Measurements from ENCODE around the gene MACROD2. TPM values are rescaled to one million over a fixed set of nuclear protein-coding genes. Genes with fewer than 3 reads are reported as not detected.
"Not testable (repeated sequence)": the region's sequence is repeated elsewhere in the genome, so short reads cannot be mapped to it uniquely, and the experiment has no call there.

Gene MACROD2
- total and polyA plus RNA-seq, 4 donors, result 0.66 to 10.5 (median 3.3) TPM

DNA sequence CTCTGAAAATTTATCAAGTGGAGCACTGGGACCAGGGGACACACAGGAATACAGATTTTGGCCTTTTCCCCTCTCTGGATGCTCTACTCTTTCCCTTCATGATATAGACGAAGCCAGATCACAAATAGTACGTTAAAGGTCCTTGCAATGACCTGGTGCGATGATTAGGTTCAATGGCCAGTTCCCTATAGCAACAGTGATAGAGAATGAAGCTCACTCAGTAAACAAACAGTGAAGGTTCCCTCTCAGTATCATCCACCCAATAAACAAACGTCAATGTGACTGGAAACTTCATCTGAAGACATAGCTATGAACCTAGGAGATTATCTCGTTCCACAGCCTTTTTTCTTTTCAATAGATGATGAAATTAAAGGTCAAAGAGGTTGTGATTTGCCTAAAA is 1981.7 kb downstream of the MACROD2 start:
- WGBS, result 55% methylated on average over 5 of the region's 5 CpGs

GRCh38 chr20:15977758-15978157 is 1982.4 kb downstream of the MACROD2 start:
- WGBS, result 90% methylated on average over 1 of the region's 1 CpG
- Histone ChIP-seq H3K9me3 (ENCODE audit: control insufficient read depth in 4 of 4, low read length in 3 of 4) (no peaks in the 10 kb centered on the region), H3K36me3 (ENCODE audit: control insufficient read depth in 4 of 4, insufficient read depth in 3 of 4, low read depth in 1 of 4, low read length in 3 of 4) (peaks cover 0 to 2% (median 0%) of the 10 kb centered on the region in 4 donors), H3K27ac (ENCODE audit: low read depth in 1 of 2, low read length in 2 of 2) (no peak overlapping the region), H3K4me3 (ENCODE audit: low read depth in 1 of 3, low read length in 3 of 3) (no peak overlapping the region), H3K27me3 (ENCODE audit: control insufficient read depth in 4 of 4, insufficient read depth in 4 of 4, low read length in 3 of 4) (no peaks in the 10 kb centered on the region), H3K9ac (ENCODE audit: low read depth in 1 of 2, low read length in 2 of 2) (no peak overlapping the region), H3K4me1 (ENCODE audit: control insufficient read depth in 4 of 4, insufficient read depth in 4 of 4, low read length in 3 of 4) (no peaks in the 10 kb centered on the region)
- TF ChIP-seq, protein P1, sequence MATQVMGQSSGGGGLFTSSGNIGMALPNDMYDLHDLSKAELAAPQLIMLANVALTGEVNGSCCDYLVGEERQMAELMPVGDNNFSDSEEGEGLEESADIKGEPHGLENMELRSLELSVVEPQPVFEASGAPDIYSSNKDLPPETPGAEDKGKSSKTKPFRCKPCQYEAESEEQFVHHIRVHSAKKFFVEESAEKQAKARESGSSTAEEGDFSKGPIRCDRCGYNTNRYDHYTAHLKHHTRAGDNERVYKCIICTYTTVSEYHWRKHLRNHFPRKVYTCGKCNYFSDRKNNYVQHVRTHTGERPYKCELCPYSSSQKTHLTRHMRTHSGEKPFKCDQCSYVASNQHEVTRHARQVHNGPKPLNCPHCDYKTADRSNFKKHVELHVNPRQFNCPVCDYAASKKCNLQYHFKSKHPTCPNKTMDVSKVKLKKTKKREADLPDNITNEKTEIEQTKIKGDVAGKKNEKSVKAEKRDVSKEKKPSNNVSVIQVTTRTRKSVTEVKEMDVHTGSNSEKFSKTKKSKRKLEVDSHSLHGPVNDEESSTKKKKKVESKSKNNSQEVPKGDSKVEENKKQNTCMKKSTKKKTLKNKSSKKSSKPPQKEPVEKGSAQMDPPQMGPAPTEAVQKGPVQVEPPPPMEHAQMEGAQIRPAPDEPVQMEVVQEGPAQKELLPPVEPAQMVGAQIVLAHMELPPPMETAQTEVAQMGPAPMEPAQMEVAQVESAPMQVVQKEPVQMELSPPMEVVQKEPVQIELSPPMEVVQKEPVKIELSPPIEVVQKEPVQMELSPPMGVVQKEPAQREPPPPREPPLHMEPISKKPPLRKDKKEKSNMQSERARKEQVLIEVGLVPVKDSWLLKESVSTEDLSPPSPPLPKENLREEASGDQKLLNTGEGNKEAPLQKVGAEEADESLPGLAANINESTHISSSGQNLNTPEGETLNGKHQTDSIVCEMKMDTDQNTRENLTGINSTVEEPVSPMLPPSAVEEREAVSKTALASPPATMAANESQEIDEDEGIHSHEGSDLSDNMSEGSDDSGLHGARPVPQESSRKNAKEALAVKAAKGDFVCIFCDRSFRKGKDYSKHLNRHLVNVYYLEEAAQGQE (IDR thresholded peaks at IDR 0.05), result no peak
- TF ChIP-seq TAF1 (conservative IDR thresholded peaks at IDR 0.05) (no peak), RXRA (IDR thresholded peaks at IDR 0.05) (no peak), GABPA (IDR thresholded peaks at IDR 0.05 in 1 of 2, conservative IDR thresholded peaks at IDR 0.05 in 1 of 2) (no peak), JUND (IDR thresholded peaks at IDR 0.05) (no peak), SP1 (IDR thresholded peaks at IDR 0.05) (no peak), NR2F2 (IDR thresholded peaks at IDR 0.05) (no peak), HNF4G (IDR thresholded peaks at IDR 0.05) (no peak)
- TF ChIP-seq, protein P2, sequence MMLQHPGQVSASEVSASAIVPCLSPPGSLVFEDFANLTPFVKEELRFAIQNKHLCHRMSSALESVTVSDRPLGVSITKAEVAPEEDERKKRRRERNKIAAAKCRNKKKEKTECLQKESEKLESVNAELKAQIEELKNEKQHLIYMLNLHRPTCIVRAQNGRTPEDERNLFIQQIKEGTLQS (IDR thresholded peaks at IDR 0.05), result no peak
- DNase-seq (ENCODE audit: low spot score), result no peak

More for the DNA sequence above, 1981.7 kb downstream of the MACROD2 start:
- TF ChIP-seq, protein P2 (IDR thresholded peaks at IDR 0.05), result no peak
- no peak for TF ChIP-seq FOXA2 (IDR thresholded peaks at IDR 0.05)
- no peak for TF ChIP-seq NR2F2 (IDR thresholded peaks at IDR 0.05)
- TF ChIP-seq HNF4A (conservative IDR thresholded peaks at IDR 0.05), result no peak
- no peak for TF ChIP-seq RXRA (IDR thresholded peaks at IDR 0.05)
- no peak for TF ChIP-seq HNF4G (IDR thresholded peaks at IDR 0.05)
- no peak for TF ChIP-seq FOXA1 (IDR thresholded peaks at IDR 0.05)
- no peak for TF ChIP-seq TAF1 (conservative IDR thresholded peaks at IDR 0.05)
- no peak for TF ChIP-seq EGR1 (IDR thresholded peaks at IDR 0.05; ENCODE audit: low read depth in 2 of 2)
- TF ChIP-seq, protein P3, sequence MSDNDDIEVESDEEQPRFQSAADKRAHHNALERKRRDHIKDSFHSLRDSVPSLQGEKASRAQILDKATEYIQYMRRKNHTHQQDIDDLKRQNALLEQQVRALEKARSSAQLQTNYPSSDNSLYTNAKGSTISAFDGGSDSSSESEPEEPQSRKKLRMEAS (IDR thresholded peaks at IDR 0.05), result no peak
- no peak for TF ChIP-seq RAD21 (IDR thresholded peaks at IDR 0.05)
- TF ChIP-seq YY1 (IDR thresholded peaks at IDR 0.05), result no peak
- TF ChIP-seq SP1 (IDR thresholded peaks at IDR 0.05), result no peak
- Histone ChIP-seq H3K27me3 (ENCODE audit: control insufficient read depth in 4 of 4, insufficient read depth in 4 of 4, low read length in 3 of 4) (no peaks in the 10 kb centered on the region), H3K4me3 (ENCODE audit: low read depth in 1 of 3, low read length in 3 of 3) (no peak overlapping the region), H3K9me3 (ENCODE audit: control insufficient read depth in 4 of 4, low read length in 3 of 4) (no peaks in the 10 kb centered on the region), H3K9ac (ENCODE audit: low read depth in 1 of 2, low read length in 2 of 2) (no peak overlapping the region), H3K4me1 (ENCODE audit: control insufficient read depth in 4 of 4, insufficient read depth in 4 of 4, low read length in 3 of 4) (no peaks in the 10 kb centered on the region), H3K36me3 (ENCODE audit: control insufficient read depth in 4 of 4, insufficient read depth in 3 of 4, low read depth in 1 of 4, low read length in 3 of 4) (peaks cover 0 to 2% (median 0%) of the 10 kb centered on the region in 4 donors), H3K27ac (ENCODE audit: low read depth in 1 of 2, low read length in 2 of 2) (no peak overlapping the region)
- DNase-seq (ENCODE audit: low spot score), result no peak

DNA sequence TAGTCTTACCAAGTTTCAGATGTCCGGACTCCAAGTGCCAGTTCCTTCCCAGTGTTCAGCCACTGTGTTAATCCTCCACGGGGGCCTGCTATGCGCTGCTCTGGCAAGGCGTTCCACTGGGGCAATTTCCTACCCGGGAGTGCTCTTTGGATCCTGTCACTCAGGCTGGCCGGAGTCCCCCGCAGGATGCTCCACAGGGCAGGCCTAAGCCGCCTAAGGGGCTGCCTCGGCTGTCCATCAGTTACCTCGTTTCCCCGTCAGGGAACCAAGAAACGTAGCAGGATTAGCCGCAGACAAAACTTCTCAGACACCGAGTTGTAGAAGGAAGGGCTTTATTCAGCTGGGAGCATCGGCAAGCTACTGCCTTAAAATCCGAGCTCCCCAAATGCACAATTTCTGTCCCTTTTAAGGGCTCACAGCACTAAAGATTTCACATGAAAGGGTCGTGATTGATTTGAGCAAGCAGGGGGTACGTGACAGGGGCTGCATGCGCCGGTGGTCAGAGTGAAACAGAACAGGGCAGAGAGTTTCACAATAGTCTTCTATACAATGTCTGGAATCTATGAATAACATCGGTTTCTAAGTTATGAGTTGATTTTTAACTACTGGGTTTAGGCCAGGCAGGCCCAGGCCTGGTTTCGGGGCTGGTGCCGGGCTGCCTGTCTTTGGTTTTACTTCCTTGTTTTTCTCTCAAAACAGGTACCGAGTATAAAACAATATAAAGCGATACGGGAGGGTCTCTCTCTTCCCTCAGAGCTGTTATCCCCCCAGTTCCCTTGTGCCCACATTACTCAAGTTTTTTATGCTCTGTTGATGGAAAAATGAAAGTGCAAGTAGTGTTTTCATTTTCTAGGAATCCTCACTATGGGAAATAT is 1990.4 kb downstream of the MACROD2 start:
- DNase-seq (ENCODE audit: low spot score); H3K9ac ChIP-seq (ENCODE audit: low read depth in 1 of 2, low read length in 2 of 2); H3K36me3 ChIP-seq (ENCODE audit: control insufficient read depth in 4 of 4, insufficient read depth in 3 of 4, low read depth in 1 of 4, low read length in 3 of 4); H3K27me3 ChIP-seq (ENCODE audit: control insufficient read depth in 4 of 4, insufficient read depth in 4 of 4, low read length in 3 of 4); H3K9me3 ChIP-seq (ENCODE audit: control insufficient read depth in 4 of 4, low read length in 3 of 4); H3K4me1 ChIP-seq (ENCODE audit: control insufficient read depth in 4 of 4, insufficient read depth in 4 of 4, low read length in 3 of 4); H3K4me3 ChIP-seq (ENCODE audit: low read depth in 1 of 3, low read length in 3 of 3); H3K27ac ChIP-seq (ENCODE audit: low read depth in 1 of 2, low read length in 2 of 2): not testable (repeated sequence)
- WGBS, result 92% methylated on average over 26 of the region's 26 CpGs

Data from liver (tissue), 9 donors.